ENCODE measurements around the gene TEX47.
A peak's percentile ranks its signal among the peaks of the same experiment; 100 is the strongest.

The TEX47 gene

DNA sequence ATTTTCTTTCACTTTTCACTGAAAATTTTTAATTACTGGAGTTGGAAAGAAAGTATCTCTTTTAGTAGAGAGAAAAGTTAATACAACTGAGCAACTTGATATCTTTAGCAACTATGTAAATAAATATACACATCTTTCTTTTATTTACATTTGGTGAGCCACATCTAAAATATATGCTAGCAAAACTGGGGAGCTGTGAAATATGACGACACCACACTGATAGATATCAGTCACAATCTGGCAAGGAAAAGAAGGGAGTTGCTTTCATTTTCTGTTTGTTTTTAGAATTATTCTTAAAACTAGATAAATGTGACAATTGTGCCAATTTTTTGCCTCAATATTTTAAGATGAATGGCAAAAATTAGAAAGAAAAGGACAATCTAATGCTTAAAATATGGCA, 38.7 kb downstream of the TEX47 start:
- POLR2A ChIA-PET, result no interaction called here
- no peak for TF ChIP-seq BHLHE40 (IDR thresholded peaks at IDR 0.05; ENCODE audit: borderline replicate concordance)
- TF ChIP-seq HDGF (IDR thresholded peaks at IDR 0.05; ENCODE audit: borderline replicate concordance), result no peak
- no peak for TF ChIP-seq ELF4 (IDR thresholded peaks at IDR 0.05)
- TF ChIP-seq ARNT (IDR thresholded peaks at IDR 0.05), result no peak
- no peak for TF ChIP-seq SP1 (IDR thresholded peaks at IDR 0.05)
- no peak for TF ChIP-seq FOXA1 (IDR thresholded peaks at IDR 0.05)
- no peak for TF ChIP-seq ZNF384 (IDR thresholded peaks at IDR 0.05)
- no peak for TF ChIP-seq CTBP1 (IDR thresholded peaks at IDR 0.05; ENCODE audit: borderline replicate concordance)
- TF ChIP-seq NFRKB (IDR thresholded peaks at IDR 0.05), result no peak
- TF ChIP-seq PKNOX1 (IDR thresholded peaks at IDR 0.05), result no peak
- no peak for TF ChIP-seq FOXM1 (IDR thresholded peaks at IDR 0.05; ENCODE audit: borderline replicate concordance)
- TF ChIP-seq LEF1 (IDR thresholded peaks at IDR 0.05; ENCODE audit: borderline replicate concordance), result no peak
- no peak for TF ChIP-seq SUZ12 (IDR thresholded peaks at IDR 0.05)
- no peak for TF ChIP-seq FOXK2 (IDR thresholded peaks at IDR 0.05)
- CTCF ChIA-PET, result no interaction called here
- DNase-seq (ENCODE audit: extremely low spot score), result no peak

GRCh38 chr7:88746126-88746525, 49.4 kb downstream of the TEX47 start:
- ChIA-PET POLR2A (no interaction called here), CTCF (no interaction called here)
- no peak for DNase-seq (ENCODE audit: extremely low spot score)
- TF ChIP-seq PKNOX1 (IDR thresholded peaks at IDR 0.05), result peak; percentile 60
- TF ChIP-seq LEF1 (IDR thresholded peaks at IDR 0.05; ENCODE audit: borderline replicate concordance), result no peak
